Smooth muscle cell (in vitro differentiated cells): Measurements from ENCODE around the gene TMEM201. TPM values are rescaled to one million over a fixed set of nuclear protein-coding genes. Genes with fewer than 3 reads are reported as not detected.
"Not testable (repeated sequence)": the region's sequence is repeated elsewhere in the genome, so short reads cannot be mapped to it uniquely, and the experiment has no call there.

ENCODE experiments used
- DNase-seq: peaks from one replicate; lab custom pipeline; 2025; ENCODE audit not compliant: unreplicated experiment; lab: John Stamatoyannopoulos, UW
- H2AFZ ChIP-seq: fragments of 200-600 bp; sonication (generic); 2 replicates; pipeline ENCODE4 v1.6.0; 2016; ENCODE audit warnings: antibody characterized with exemption, low read depth, mild to moderate bottlenecking
- H3F3A ChIP-seq: fragments of 200-600 bp; sonication (generic); 2 replicates; pipeline ENCODE4 v1.6.0; 2017; ENCODE audit warnings: antibody characterized with exemption, low read depth
- H3K27ac ChIP-seq: fragments of 200-600 bp; sonication (generic); 2 replicates; pipeline ENCODE4 v1.5.1; 2016; ENCODE audit warnings: low read depth, mild to moderate bottlenecking
- H3K27me3 ChIP-seq: fragments of 200-600 bp; sonication (generic); 2 replicates; pipeline ENCODE4 v1.6.1; 2016; ENCODE audit warnings: low read depth, mild to moderate bottlenecking
- H3K36me3 ChIP-seq: fragments of 200-600 bp; sonication (generic); 2 replicates; pipeline ENCODE4 v1.5.1; 2016; ENCODE audit warnings: low read depth
- H3K4me1 ChIP-seq: fragments of 200-600 bp; sonication (generic); 2 replicates; pipeline ENCODE4 v1.5.1; 2016; ENCODE audit warnings: low read depth
- H3K4me2 ChIP-seq: fragments of 200-600 bp; sonication (generic); 2 replicates; pipeline ENCODE4 v1.6.0; 2016; ENCODE audit warnings: mild to moderate bottlenecking
- H3K4me3 ChIP-seq: fragments of 200-600 bp; sonication (generic); 2 replicates; pipeline ENCODE4 v1.5.1; 2016; ENCODE audit warnings: mild to moderate bottlenecking
- H3K79me2 ChIP-seq: fragments of 200-600 bp; sonication (generic); 2 replicates; pipeline ENCODE4 v1.6.0; 2016; ENCODE audit warnings: low read depth, mild to moderate bottlenecking
- H3K9ac ChIP-seq: fragments of 200-600 bp; sonication (generic); 2 replicates; pipeline ENCODE4 v1.6.0; 2016; ENCODE audit warnings: low read depth
- H3K9me3 ChIP-seq: fragments of 200-600 bp; sonication (generic); replicated peaks from 2 replicates; pipeline ENCODE4 v1.5.1; 2016; ENCODE audit warnings: low read depth
- H4K20me1 ChIP-seq: fragments of 200-600 bp; sonication (generic); 2 replicates; pipeline ENCODE4 v1.6.0; 2016; ENCODE audit warnings: low read depth
- CTCF ChIP-seq: fragments of 200-600 bp; sonication (generic); IDR thresholded peaks from 2 replicates; pipeline ENCODE4 v1.5.1; 2017; ENCODE audit warnings: borderline replicate concordance, mild to moderate bottlenecking, antibody characterized with exemption; ENCODE audit not compliant: insufficient read depth, poor library complexity, severe bottlenecking
- WGBS: methylation state at CpG from one replicate; pipeline ENCODE4 v1.1.7; 2016; ENCODE audit warnings: low lambda C conversion rate; 5-methylcytosine and 5-hydroxymethylcytosine counted together
- polyA plus RNA-seq: library from polyadenylated mRNA; unstranded; fragments of >200 nt; fragmentation: Nextera tagmentation; extraction: Ambion mirVana; gene quantifications from 2 replicates; pipeline ENCODE4 v1.2.1, GENCODE V29; 2016
- total RNA-seq: library from RNA; depleted of rRNA; stranded (reverse); fragments of >200 nt; gene quantifications from 2 replicates; pipeline ENCODE4 v1.2.3, GENCODE V29; 2014

Gene TMEM201
- total and polyA plus RNA-seq, 2 experiments from 2014 or later: 2.4 to 8.8 TPM

- no peak overlapping the region for H3K4me2 ChIP-seq
- H3K9ac ChIP-seq: no peak overlapping the region
- no peaks in the 10 kb centered on the region for H3K9me3 ChIP-seq
- no peaks in the 10 kb centered on the region for H3K79me2 ChIP-seq
- no peaks in the 10 kb centered on the region for H4K20me1 ChIP-seq
- no peak overlapping the region for H3K27ac ChIP-seq
- no peaks in the 10 kb centered on the region for H3K4me1 ChIP-seq
- no peak overlapping the region for H3K4me3 ChIP-seq
- no peak for DNase-seq
- H3K36me3 ChIP-seq: no peaks in the 10 kb centered on the region
- H2AFZ ChIP-seq: no peak overlapping the region
- no peaks in the 10 kb centered on the region for H3K27me3 ChIP-seq
- TF ChIP-seq CTCF: no peak
- H3F3A ChIP-seq: no peaks in the 10 kb centered on the region
- 79% methylated on average over 1 of the region's 1 CpG for WGBS
Measured at GRCh38 chr1:9569267-9569666, 19.4 kb upstream of the TMEM201 start.

DNA sequence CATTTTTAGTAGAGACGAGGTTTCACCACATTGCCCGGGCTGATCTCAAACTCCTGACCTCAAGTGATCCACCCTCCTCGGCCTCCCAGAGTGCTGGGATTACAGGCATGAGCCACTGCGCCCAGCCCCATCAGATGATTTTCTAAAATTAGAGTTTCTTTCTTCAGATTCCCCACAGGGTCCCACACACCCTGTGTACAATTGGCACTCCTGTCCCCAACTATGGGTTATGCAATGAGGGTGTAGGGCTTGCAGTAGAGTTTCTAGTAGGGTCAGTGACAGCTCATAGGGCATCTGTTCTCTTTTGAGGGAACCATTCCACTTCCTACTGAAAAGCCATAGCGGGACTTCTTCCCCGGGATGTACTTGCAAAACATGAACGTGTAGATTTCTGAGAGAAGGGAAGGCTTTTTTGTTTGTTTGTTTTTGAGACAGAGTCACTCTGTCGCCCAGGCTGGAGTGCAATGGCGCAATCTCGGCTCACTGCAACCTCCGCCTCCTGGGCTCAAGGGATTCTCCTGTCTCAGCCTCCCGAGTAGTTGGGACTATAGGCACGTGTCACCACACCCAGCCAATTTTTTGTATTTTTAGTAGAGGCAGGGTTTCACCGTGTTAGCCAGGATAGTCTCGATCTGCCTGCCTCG lies 17.7 kb upstream of the TMEM201 start:
- H3K4me2 ChIP-seq, H3K9me3 ChIP-seq, DNase-seq, H3F3A ChIP-seq, H2AFZ ChIP-seq, H4K20me1 ChIP-seq, H3K36me3 ChIP-seq, H3K27me3 ChIP-seq, H3K27ac ChIP-seq, H3K4me3 ChIP-seq, H3K4me1 ChIP-seq, H3K9ac ChIP-seq, H3K79me2 ChIP-seq: not testable (repeated sequence)
- 81% methylated on average over 16 of the region's 16 CpGs for WGBS

DNA sequence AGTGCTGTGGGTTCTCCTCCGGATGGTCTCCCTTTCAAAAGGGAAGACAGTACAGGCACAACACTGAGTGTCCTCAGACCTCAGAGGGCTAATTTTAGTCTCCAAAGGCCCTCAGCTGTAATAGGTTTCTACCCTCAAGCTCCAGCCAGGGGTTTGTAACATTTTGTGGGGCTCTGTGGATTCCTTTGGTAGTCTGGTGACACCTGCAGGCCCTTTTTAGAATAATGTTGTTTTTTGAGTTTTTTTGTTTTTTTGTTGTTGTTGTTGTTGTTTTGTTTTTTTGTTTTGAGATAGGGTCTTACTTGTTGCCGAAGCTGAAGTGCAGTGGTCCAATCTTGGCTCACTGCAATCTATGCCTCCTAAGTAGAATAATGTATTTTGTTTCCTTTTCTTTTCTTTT lies 15.0 kb upstream of the TMEM201 start:
- no peak overlapping the region for H3K27ac ChIP-seq
- H3K9me3 ChIP-seq: no peaks in the 10 kb centered on the region
- no peaks in the 10 kb centered on the region for H3K36me3 ChIP-seq
- H3K4me1 ChIP-seq: no peaks in the 10 kb centered on the region
- no peak overlapping the region for H3K9ac ChIP-seq
- no peak for DNase-seq
- H2AFZ ChIP-seq: no peak overlapping the region
- no peak overlapping the region for H3K4me3 ChIP-seq
- TF ChIP-seq CTCF: peak; percentile 45
- no peaks in the 10 kb centered on the region for H3F3A ChIP-seq
- H3K4me2 ChIP-seq: no peak overlapping the region
- H4K20me1 ChIP-seq: no peaks in the 10 kb centered on the region
- no peaks in the 10 kb centered on the region for H3K79me2 ChIP-seq
- 88% methylated on average over 2 of the region's 2 CpGs for WGBS
- no peaks in the 10 kb centered on the region for H3K27me3 ChIP-seq

DNA sequence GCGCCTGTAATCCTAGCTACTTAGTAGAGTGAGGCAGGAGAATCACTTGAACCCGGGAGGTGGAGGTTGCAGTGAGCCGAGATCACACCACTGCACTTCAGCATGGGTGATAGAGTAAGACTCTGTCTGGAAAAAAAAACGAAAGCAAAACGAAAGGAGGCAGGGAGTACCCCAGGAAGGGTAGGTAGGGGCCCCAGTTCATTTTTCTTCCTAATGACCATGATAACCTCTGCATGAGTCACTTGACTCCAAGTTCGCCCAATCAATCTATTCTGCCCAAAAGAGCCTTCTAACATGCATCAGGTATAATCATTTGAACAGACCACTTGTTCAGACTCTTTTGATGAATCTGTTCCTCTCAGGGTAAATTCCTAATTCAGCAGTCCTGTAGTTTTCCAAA lies 13.2 kb upstream of the TMEM201 start:
- no peak for TF ChIP-seq CTCF
- Histone ChIP-seq H3F3A (no peaks in the 10 kb centered on the region), H3K9ac (no peak overlapping the region), H3K4me1 (no peaks in the 10 kb centered on the region), H3K79me2 (no peaks in the 10 kb centered on the region), H3K9me3 (no peaks in the 10 kb centered on the region), H3K36me3 (no peaks in the 10 kb centered on the region), H3K27me3 (no peaks in the 10 kb centered on the region), H3K4me3 (no peak overlapping the region), H2AFZ (no peak overlapping the region), H3K27ac (no peak overlapping the region), H4K20me1 (no peaks in the 10 kb centered on the region), H3K4me2 (no peak overlapping the region)
- 97% methylated on average over 6 of the region's 6 CpGs for WGBS
- no peak for DNase-seq
